ENCODE results near the gene CDSN. TPM values are rescaled to one million over a fixed set of nuclear protein-coding genes. Genes with fewer than 3 reads are reported as not detected.

CDSN gene
- total and polyA plus RNA-seq, 2 donors (not counting 1 experiment from before 2014, with no cell fraction given), result not detected

DNA sequence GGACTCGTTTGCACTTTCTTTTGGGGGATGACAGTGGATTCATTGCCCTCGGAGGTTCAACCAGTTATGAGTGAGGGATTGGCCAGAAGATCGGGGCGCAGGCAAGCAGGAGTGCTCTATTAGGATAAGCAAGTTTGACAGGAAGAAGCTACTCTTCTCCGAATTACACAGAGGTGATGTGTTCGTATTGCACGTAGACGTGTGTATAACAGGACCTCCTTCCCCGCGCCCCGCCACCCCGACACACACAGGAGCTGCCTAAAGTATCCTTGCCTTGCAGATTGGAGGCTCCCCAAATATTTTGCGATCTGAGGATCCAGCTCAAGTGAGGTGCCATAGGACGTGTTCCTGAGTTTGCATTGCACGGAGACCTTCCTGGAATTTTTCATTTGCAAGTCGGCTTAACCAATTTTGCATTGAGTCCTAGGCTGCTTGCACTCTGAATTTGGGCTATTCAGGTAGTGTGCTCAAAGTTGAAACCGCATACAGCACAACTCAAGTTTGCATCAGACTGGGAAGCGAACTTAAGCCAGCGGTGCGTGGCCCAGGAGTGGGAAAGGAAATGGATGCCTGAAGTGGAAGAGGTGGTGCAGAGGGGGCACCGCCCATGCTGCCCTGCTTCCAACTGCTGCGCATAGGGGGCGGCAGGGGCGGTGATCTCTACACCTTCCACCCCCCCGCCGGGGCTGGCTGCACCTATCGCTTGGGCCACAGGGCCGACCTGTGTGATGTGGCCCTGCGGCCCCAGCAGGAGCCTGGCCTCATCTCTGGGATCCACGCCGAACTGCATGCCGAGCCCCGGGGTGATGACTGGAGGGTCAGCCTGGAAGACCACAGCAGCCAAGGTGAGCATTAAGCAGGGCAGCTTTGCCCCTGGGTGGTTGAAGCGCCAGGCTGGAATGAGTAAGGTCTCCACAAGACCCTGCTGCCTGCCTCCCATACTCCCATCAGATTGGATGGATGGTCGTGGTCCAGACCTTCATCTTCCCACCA lies 38.9 kb upstream of the CDSN start:
- Histone ChIP-seq H3K4me1 (ENCODE audit: control insufficient read depth, extremely low read depth, insufficient read depth, low read length) (peaks cover 11% of the 10 kb centered on the region), H3K4me2 (ENCODE audit: extremely low read depth, insufficient read depth, low read length) (peak overlapping the region; percentile 97), H4K20me1 (ENCODE audit: control insufficient read depth, extremely low read depth, insufficient read depth, low read length) (no peaks in the 10 kb centered on the region), H3K9ac (ENCODE audit: insufficient read depth, low read length) (peak overlapping the region; percentile 70), H3K36me3 (ENCODE audit: control insufficient read depth, insufficient read depth, low read length) (peaks cover 5% of the 10 kb centered on the region), H3K27me3 (ENCODE audit: control insufficient read depth, insufficient read depth, low read length) (no peaks in the 10 kb centered on the region), H3K9me3 (ENCODE audit: control insufficient read depth, insufficient read depth, low read depth, low read length) (no peaks in the 10 kb centered on the region), H3K4me3 (replicated peaks in 1 of 4; ENCODE audit: control extremely low read depth in 1 of 4, insufficient read depth in 1 of 4, low read depth in 3 of 4, low read length in 4 of 4) (peak overlapping the region; percentile 86 to 95 (median 92)), H2AFZ (ENCODE audit: low read length) (peak overlapping the region; percentile 90), H3K27ac (ENCODE audit: insufficient read depth, low read length) (peak overlapping the region; percentile 71), H3K79me2 (ENCODE audit: control insufficient read depth, insufficient read depth, low read length) (peaks cover 23% of the 10 kb centered on the region)
- no peak for TF ChIP-seq EZH2 (IDR thresholded peaks at IDR 0.05; ENCODE audit: low read length, missing control alignments)
- no peak for TF ChIP-seq CTCF (conservative IDR thresholded peaks at IDR 0.05 in 1 of 2, IDR thresholded peaks at IDR 0.05 in 1 of 2; ENCODE audit: low read depth in 1 of 2, low read length in 2 of 2)
- DNase-seq (ENCODE audit: low read depth in 2 of 2), result peak; percentile 15 to 25

DNA sequence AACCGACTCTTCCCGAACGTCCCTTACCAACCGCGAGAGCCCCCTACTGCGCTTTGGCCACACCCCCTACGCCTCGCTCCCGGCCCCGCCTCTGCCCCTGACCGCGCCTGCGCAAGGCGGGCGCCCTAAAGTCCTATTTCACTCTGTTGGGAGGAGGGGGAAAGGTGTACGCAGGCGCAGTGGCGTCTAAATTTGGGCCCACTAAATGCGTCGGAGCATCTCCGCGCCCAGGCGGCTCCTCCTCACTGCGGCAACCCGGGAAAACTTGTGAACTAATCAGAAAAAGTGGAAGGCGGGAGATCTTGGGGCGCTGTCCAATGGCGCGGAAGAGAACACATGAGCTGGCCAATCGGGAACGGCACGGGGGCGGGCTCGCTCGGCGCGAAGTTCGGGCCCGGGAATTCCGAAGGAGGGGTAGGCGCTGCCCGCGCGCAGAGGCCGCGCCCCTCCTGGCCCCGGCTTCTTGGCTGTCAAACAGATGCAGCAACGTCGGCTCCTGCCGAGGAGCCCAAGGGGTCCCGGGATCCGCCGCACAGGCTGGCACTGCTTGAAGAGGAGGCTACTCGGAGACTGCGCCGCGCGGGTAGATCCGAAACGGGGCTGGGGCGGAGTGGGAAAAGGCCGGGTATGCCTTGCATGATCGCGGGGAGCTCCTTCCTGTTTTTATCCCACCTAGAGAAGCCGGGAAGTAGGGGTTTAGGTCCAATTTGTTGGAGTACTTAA lies 38.1 kb upstream of the CDSN start, which contains the start of gene TCF19:
Gene TCF19, plus strand, starts transcription at position 450 of the 723 bp plus-strand sequence. CDS start 881 bp downstream, outside the sequence.
- DNase-seq (ENCODE audit: low read depth in 2 of 2), result peak; percentile 97 to 99
- Histone ChIP-seq H3K27ac (ENCODE audit: insufficient read depth, low read length) (peak within 1 kb of the TSS; percentile 76), H3K4me1 (ENCODE audit: control insufficient read depth, extremely low read depth, insufficient read depth, low read length) (peaks cover 11% of the 10 kb centered on the region), H3K79me2 (ENCODE audit: control insufficient read depth, insufficient read depth, low read length) (peaks cover 23% of the 10 kb centered on the region), H3K9me3 (ENCODE audit: control insufficient read depth, insufficient read depth, low read depth, low read length) (no peaks in the 10 kb centered on the region), H3K4me3 (replicated peaks in 1 of 4; ENCODE audit: control extremely low read depth in 1 of 4, insufficient read depth in 1 of 4, low read depth in 3 of 4, low read length in 4 of 4) (peak within 1 kb of the TSS; percentile 86 to 95 (median 92)), H3K27me3 (ENCODE audit: control insufficient read depth, insufficient read depth, low read length) (no peaks in the 10 kb centered on the region), H3K4me2 (ENCODE audit: extremely low read depth, insufficient read depth, low read length) (peak within 1 kb of the TSS; percentile 99), H3K9ac (ENCODE audit: insufficient read depth, low read length) (peak within 1 kb of the TSS; percentile 82), H3K36me3 (ENCODE audit: control insufficient read depth, insufficient read depth, low read length) (peaks cover 5% of the 10 kb centered on the region), H4K20me1 (ENCODE audit: control insufficient read depth, extremely low read depth, insufficient read depth, low read length) (no peaks in the 10 kb centered on the region), H2AFZ (ENCODE audit: low read length) (peak within 1 kb of the TSS; percentile 90)
- no peak for TF ChIP-seq EZH2 (IDR thresholded peaks at IDR 0.05; ENCODE audit: low read length, missing control alignments)
- no peak for TF ChIP-seq CTCF (conservative IDR thresholded peaks at IDR 0.05 in 1 of 2, IDR thresholded peaks at IDR 0.05 in 1 of 2; ENCODE audit: low read depth in 1 of 2, low read length in 2 of 2)
